Loucy (cell line): Measurements from ENCODE around the gene PRRG3.

ENCODE experiments used
- EZH2phosphoT487 ChIP-seq: fragments of 200-600 bp; IDR thresholded peaks from 2 replicates; pipeline ENCODE4 v1.6.1; 2018; ENCODE audit warnings: antibody characterized with exemption, mild to moderate bottlenecking, moderate library complexity, borderline replicate concordance
- TF ChIP-seq, protein P1 (sequence below): fragments of 200-600 bp; sonication (generic); conservative IDR thresholded peaks from 2 replicates; pipeline ENCODE4 v1.5.1; 2014; ENCODE audit warnings: mild to moderate bottlenecking, antibody characterized with exemption, low read length

DNA sequence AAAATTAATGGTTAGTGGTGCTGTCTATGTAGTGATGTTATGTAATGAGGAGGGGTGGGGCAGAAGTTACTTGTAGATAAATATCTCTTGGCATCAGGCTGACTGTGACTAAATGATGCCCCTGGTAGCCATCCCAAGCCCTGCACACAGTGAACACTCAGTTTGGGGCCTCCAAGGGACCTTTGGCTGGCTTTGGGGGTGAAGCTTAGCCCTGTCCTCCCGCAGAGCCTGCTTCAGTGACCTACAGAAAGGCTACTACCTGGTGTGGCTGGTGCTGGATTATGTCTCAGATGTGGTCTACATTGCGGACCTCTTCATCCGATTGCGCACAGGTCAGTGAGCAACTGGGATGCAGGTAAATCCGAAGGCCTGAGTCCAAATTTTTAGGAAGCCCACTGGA, 47.1 kb downstream of the PRRG3 start:
- TF ChIP-seq, protein P1, sequence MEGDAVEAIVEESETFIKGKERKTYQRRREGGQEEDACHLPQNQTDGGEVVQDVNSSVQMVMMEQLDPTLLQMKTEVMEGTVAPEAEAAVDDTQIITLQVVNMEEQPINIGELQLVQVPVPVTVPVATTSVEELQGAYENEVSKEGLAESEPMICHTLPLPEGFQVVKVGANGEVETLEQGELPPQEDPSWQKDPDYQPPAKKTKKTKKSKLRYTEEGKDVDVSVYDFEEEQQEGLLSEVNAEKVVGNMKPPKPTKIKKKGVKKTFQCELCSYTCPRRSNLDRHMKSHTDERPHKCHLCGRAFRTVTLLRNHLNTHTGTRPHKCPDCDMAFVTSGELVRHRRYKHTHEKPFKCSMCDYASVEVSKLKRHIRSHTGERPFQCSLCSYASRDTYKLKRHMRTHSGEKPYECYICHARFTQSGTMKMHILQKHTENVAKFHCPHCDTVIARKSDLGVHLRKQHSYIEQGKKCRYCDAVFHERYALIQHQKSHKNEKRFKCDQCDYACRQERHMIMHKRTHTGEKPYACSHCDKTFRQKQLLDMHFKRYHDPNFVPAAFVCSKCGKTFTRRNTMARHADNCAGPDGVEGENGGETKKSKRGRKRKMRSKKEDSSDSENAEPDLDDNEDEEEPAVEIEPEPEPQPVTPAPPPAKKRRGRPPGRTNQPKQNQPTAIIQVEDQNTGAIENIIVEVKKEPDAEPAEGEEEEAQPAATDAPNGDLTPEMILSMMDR, result no peak
- no peak for TF ChIP-seq EZH2phosphoT487
